ENCODE data around the gene INPP5J. TPM values are rescaled to one million over a fixed set of nuclear protein-coding genes. Genes with fewer than 3 reads are reported as not detected.

INPP5J gene
- total RNA-seq, 2 donors from 2014 or later: 18.3 to 18.4 TPM

GRCh38 chr22:31148488-31148887 is 25.7 kb downstream of the INPP5J start:
- no peaks in the 10 kb centered on the region for H3K36me3 ChIP-seq
- no peaks in the 10 kb centered on the region for H3K27me3 ChIP-seq
- TF ChIP-seq CTCF (IDR thresholded peaks at IDR 0.05): no peak
- intact Hi-C loops (cut with DNase I): loop anchor here (2.0 to 5.0 kb wide), 2 partner anchors 41 to 202 kb away; partner anchors contain the start of gene SELENOM
- H3K4me3 ChIP-seq: no peak overlapping the region
- H3K27ac ChIP-seq: no peak overlapping the region
- DNase-seq: no peak
- H3K9me3 ChIP-seq: no peaks in the 10 kb centered on the region
- H3K9ac ChIP-seq (ENCODE audit: low read depth in 2 of 2, low read length in 2 of 2): no peak overlapping the region
- no peaks in the 10 kb centered on the region for H3K4me1 ChIP-seq

- Histone ChIP-seq H3K9ac (ENCODE audit: low read depth in 2 of 2, low read length in 2 of 2) (no peak overlapping the region), H3K4me1 (no peaks in the 10 kb centered on the region)
Measured at GRCh38 chr22:31148953-31149627, 26.3 kb downstream of the INPP5J start.

DNA sequence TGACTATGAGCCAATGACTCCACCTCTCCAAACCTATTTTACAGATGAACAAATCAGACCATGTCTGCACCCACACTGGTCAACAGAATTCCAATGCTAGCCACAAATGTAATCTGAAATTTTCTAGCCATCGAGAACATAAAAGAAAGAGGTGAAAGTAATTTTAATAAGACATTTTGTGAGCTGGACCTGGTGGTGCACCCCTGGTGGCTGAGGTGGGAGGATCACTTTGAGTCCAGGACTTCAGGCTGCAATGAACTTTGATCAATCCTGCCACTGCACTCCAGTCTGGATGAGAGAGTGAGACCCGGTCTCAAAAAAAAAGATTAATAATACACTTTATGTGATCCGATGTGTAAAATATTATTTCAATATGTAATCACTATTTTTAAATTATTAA is 27.8 kb downstream of the INPP5J start:
- no peak for DNase-seq
- Histone ChIP-seq H3K27ac (no peak overlapping the region), H3K4me1 (no peaks in the 10 kb centered on the region), H3K4me3 (no peak overlapping the region), H3K36me3 (no peaks in the 10 kb centered on the region), H3K27me3 (no peaks in the 10 kb centered on the region), H3K9me3 (no peaks in the 10 kb centered on the region), H3K9ac (ENCODE audit: low read depth in 2 of 2, low read length in 2 of 2) (no peak overlapping the region)
- TF ChIP-seq CTCF (IDR thresholded peaks at IDR 0.05): no peak
- intact Hi-C loops (cut with DNase I): no loop called here

More at GRCh38 chr22:31148953-31149627, 26.3 kb downstream of the INPP5J start:
- H3K4me3 ChIP-seq: no peak overlapping the region
- no peaks in the 10 kb centered on the region for H3K27me3 ChIP-seq
- H3K27ac ChIP-seq: no peak overlapping the region
- no peaks in the 10 kb centered on the region for H3K36me3 ChIP-seq
- DNase-seq: peak; percentile 76
- intact Hi-C loops (cut with DNase I): loop anchor here (2.0 to 5.0 kb wide), 2 partner anchors 42 to 202 kb away; partner anchors contain the start of gene SELENOM
- TF ChIP-seq CTCF (IDR thresholded peaks at IDR 0.05): peak; percentile 86
- no peaks in the 10 kb centered on the region for H3K9me3 ChIP-seq

DNA sequence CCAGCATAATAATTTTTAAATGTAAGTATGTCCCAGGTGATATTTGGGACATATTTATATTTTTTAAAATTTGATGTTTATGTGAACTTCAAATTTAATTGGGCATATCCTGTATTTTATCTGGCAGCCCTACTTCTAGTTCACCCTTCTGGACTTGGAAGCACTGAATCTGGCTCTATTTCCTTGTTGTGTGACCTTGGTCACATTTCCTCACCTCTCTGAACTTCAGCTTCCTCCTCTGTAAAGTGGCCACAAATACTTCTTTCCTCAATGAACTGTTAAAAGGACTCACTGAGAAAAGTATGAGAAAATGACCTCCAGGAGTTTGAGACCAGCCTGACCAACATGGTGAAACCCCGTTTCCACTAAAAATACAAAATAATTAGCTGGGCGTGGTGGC is 29.1 kb downstream of the INPP5J start:
- no peaks in the 10 kb centered on the region for H3K4me1 ChIP-seq
- intact Hi-C loops (cut with DNase I): no loop called here
- H3K9me3 ChIP-seq: no peaks in the 10 kb centered on the region
- H3K27me3 ChIP-seq: no peaks in the 10 kb centered on the region
- H3K9ac ChIP-seq (ENCODE audit: low read depth in 2 of 2, low read length in 2 of 2): no peak overlapping the region
- TF ChIP-seq CTCF (IDR thresholded peaks at IDR 0.05): no peak
- no peaks in the 10 kb centered on the region for H3K36me3 ChIP-seq
- DNase-seq: no peak
- no peak overlapping the region for H3K4me3 ChIP-seq
- no peak overlapping the region for H3K27ac ChIP-seq

DNA sequence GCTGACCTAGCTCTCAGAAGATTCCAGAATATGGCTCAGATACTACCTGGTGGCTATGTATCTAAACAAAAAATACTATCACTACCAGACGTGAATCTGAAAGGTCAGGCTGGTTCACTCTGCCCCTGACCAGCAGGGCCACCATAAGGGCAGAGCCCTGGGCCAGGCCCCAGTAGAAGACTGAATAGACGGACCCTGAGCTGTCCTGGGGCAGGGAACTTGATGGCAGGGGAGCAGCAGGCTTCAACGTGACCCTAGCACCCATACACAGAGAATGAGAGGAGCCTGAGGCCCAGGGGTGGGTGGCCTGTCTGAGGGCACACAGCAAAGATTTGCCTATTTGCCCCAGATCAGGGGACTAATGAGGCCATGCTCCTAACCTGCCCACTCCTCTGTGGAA is 30.6 kb downstream of the INPP5J start:
- TF ChIP-seq CTCF (IDR thresholded peaks at IDR 0.05): no peak
- Histone ChIP-seq H3K4me3 (no peak overlapping the region), H3K27me3 (no peaks in the 10 kb centered on the region), H3K36me3 (no peaks in the 10 kb centered on the region), H3K4me1 (no peaks in the 10 kb centered on the region), H3K27ac (no peak overlapping the region), H3K9ac (ENCODE audit: low read depth in 2 of 2, low read length in 2 of 2) (no peak overlapping the region), H3K9me3 (no peaks in the 10 kb centered on the region)
- intact Hi-C loops (cut with DNase I): no loop called here
- no peak for DNase-seq

All from colonic mucosa (tissue), 4 donors.